HepG2 (cell line): Measurements from ENCODE around the gene MRFAP1L1. TPM values are rescaled to one million over a fixed set of nuclear protein-coding genes. Genes with fewer than 3 reads are reported as not detected.

Experiments
- AKNA ChIP-seq: sonication (generic); formaldehyde crosslinking; IDR thresholded peaks from 2 replicates; pipeline ENCODE4 v1.4.0; 2020; ENCODE audit warnings: missing genetic modification reagents, borderline replicate concordance
- DR1 ChIP-seq: sonication (generic); formaldehyde crosslinking; IDR thresholded peaks from 2 replicates; pipeline ENCODE4 v1.8.0; 2021; ENCODE audit warnings: mild to moderate bottlenecking, missing genetic modification reagents, inconsistent platforms
- HNF1B ChIP-seq: sonication (generic); formaldehyde crosslinking; IDR thresholded peaks from 2 replicates; pipeline ENCODE4 v1.5.1; 2020; ENCODE audit warnings: mild to moderate bottlenecking, moderate library complexity, missing genetic modification reagents
- LCORL ChIP-seq, 2 experiments: fragments of 450-650 bp in 1 of 2; sonication (generic) in 1 of 2; formaldehyde crosslinking in 1 of 2; IDR thresholded peaks; 2 replicates each; pipeline versions ENCODE4 v1.5.0 to v1.6.1; 2017 to 2020; ENCODE audit warnings: antibody characterized with exemption in 1 of 2, missing genetic modification reagents in 1 of 2
- MAZ ChIP-seq, 2 experiments: sonication (generic) in 1 of 2; formaldehyde crosslinking in 1 of 2; IDR thresholded peaks; 2 replicates each; pipeline versions ENCODE4 v1.5.0 to v1.6.1; 2012 to 2020; ENCODE audit warnings: low read depth in 2 of 2, mild to moderate bottlenecking in 2 of 2, borderline replicate concordance in 1 of 2, improper control_type of control experiment in 1 of 2, low read length in 1 of 2, missing genetic modification reagents in 1 of 2, moderate library complexity in 1 of 2
- PAX8 ChIP-seq: sonication (generic); formaldehyde crosslinking; IDR thresholded peaks from 2 replicates; pipeline ENCODE4 v1.8.0; 2022; ENCODE audit warnings: mild to moderate bottlenecking, missing genetic modification reagents, borderline replicate concordance
- RARG ChIP-seq: sonication (generic); formaldehyde crosslinking; IDR thresholded peaks from 2 replicates; pipeline ENCODE4 v1.4.0; 2020; ENCODE audit warnings: low read depth, mild to moderate bottlenecking, missing genetic modification reagents
- SMAD1 ChIP-seq: sonication (generic); formaldehyde crosslinking; IDR thresholded peaks from 2 replicates; pipeline ENCODE4 v1.4.0; 2020; ENCODE audit warnings: missing genetic modification reagents, low read depth, mild to moderate bottlenecking, borderline replicate concordance
- SYNCRIP ChIP-seq: fragments of 200-400 bp; formaldehyde crosslinking; IDR thresholded peaks from 2 replicates; pipeline ENCODE4 v1.6.1; 2018; ENCODE audit warnings: mild to moderate bottlenecking, low read depth, low read length; ENCODE audit not compliant: insufficient read depth
- TRIM24 ChIP-seq: sonication (generic); formaldehyde crosslinking; IDR thresholded peaks from 2 replicates; pipeline ENCODE4 v1.8.0; 2022; ENCODE audit warnings: mild to moderate bottlenecking, missing genetic modification reagents
- ZBTB25 ChIP-seq: IDR thresholded peaks from 2 replicates; pipeline ENCODE4 v1.6.1; 2018; ENCODE audit warnings: missing genetic modification reagents
- ZC3H4 ChIP-seq: sonication (generic); formaldehyde crosslinking; IDR thresholded peaks from 2 replicates; pipeline ENCODE4 v1.4.0; 2020; ENCODE audit warnings: missing genetic modification reagents, borderline replicate concordance
- ZSCAN5A ChIP-seq: sonication (generic); formaldehyde crosslinking; IDR thresholded peaks from 2 replicates; pipeline ENCODE4 v1.8.0; 2022; ENCODE audit warnings: mild to moderate bottlenecking, missing genetic modification reagents, borderline replicate concordance
- polyA plus RNA-seq, 8 experiments: library from polyadenylated mRNA; depleted of rRNA in 3 of 8; stranded (reverse) in 7 of 8; unstranded in 1 of 8; fragments of >200 nt; fragmentation: Illumina TruSeq in 4 of 8; extraction: Trizol in 4 of 8; gene quantifications; 2 replicates each; pipeline versions ENCODE4 v1.2.1 to v1.2.3, GENCODE V29; 2011 to 2016; ENCODE audit warnings: low read depth in 4 of 8, missing spikeins in 1 of 8, mixed read lengths in 1 of 8; ENCODE audit not compliant: insufficient read depth in 1 of 8
- total RNA-seq, 5 experiments: library from RNA; depleted of rRNA; stranded (reverse); fragments of >200 nt; fragmentation: Illumina TruSeq; extraction: Trizol; gene quantifications; 2 replicates each; pipeline ENCODE4 v1.2.3, GENCODE V29; 2016; ENCODE audit warnings: low read depth in 1 of 5

Gene MRFAP1L1
- total and polyA plus RNA-seq, 2 of the 13 experiments (the other 11 are each of a cell fraction or from before 2014, with no cell fraction given): 44.8 to 76.6 TPM

GRCh38 chr4:6694177-6694901 is 15.3 kb downstream of the MRFAP1L1 start (continued):
- no peak for TF ChIP-seq ZBTB25 (CRISPR knock-in tag)
- 0 out of 2 replicates have a peak, but pooled peaks have one; percentile 39 for TF ChIP-seq RARG
- TF ChIP-seq ZC3H4: 0 out of 2 replicates have a peak, but pooled peaks have one; percentile 29
- TF ChIP-seq SYNCRIP: no peak
- TF ChIP-seq PAX8 (CRISPR knock-in tag): no peak
- TF ChIP-seq TRIM24 (CRISPR knock-in tag): no peak
- no peak for TF ChIP-seq DR1 (CRISPR knock-in tag)
- TF ChIP-seq SMAD1: peak; percentile 0; the same call in 1 of the 2 replicates
- no peak for TF ChIP-seq MAZ (IDR thresholded peaks at IDR 0.05; ENCODE audit: borderline replicate concordance, low read depth, low read length)
- TF ChIP-seq MAZ (CRISPR knock-in tag; IDR thresholded peaks at IDR 0.05; ENCODE audit: low read depth): no peak
- TF ChIP-seq ZSCAN5A (CRISPR knock-in tag): no peak
- no peak for TF ChIP-seq HNF1B
- TF ChIP-seq LCORL (IDR thresholded peaks at IDR 0.05): no peak
- TF ChIP-seq LCORL (CRISPR knock-in tag; IDR thresholded peaks at IDR 0.05): 0 out of 2 replicates have a peak, but pooled peaks have one; percentile 7
- TF ChIP-seq AKNA (CRISPR knock-in tag): no peak
